Measurements from ENCODE around the gene BACH2.
A peak's percentile ranks its signal among the peaks of the same experiment; 100 is the strongest.

The BACH2 gene

DNA sequence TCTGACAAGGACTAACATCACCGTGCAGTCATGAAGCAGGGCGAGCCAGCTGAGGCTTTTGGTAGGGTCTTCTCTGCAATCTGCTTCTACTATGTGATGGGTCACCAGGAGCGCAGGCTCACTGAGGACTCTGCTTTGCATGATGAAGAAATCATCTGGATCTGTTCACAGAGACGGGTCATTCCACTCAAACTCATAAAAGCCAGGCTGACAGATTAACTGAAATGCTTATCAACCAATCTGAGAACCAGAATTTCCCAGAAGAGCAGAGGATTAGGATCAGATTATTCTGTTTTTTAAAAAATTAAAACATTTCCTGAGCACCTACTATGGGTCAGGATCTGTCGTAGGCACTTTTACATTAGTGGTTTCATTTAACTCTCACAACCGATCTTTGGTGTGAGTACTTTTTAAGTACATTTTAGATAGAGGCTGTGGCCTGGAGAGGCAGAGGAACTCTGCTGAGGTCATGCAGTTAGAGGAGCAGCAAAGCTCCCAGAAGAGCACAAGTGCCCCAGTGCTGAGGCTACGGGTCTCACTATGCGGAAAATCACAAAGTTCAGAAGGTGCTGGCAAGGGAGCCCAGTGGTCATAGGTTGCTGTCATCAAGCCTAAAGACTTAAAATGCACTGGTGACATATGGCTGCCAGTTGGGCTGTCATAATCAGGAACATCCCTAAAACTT, 109.1 kb downstream of the BACH2 start:
- H3K79me2 ChIP-seq (ENCODE audit: insufficient read depth, low read length): peaks cover 40% of the 10 kb centered on the region; the same call in 1 of the 2 replicates
- H3K36me3 ChIP-seq (ENCODE audit: low read length): no peaks in the 10 kb centered on the region
- TF ChIP-seq EZH2phosphoT487 (conservative IDR thresholded peaks at IDR 0.05; ENCODE audit: low read length): no peak
- TF ChIP-seq, protein P1, sequence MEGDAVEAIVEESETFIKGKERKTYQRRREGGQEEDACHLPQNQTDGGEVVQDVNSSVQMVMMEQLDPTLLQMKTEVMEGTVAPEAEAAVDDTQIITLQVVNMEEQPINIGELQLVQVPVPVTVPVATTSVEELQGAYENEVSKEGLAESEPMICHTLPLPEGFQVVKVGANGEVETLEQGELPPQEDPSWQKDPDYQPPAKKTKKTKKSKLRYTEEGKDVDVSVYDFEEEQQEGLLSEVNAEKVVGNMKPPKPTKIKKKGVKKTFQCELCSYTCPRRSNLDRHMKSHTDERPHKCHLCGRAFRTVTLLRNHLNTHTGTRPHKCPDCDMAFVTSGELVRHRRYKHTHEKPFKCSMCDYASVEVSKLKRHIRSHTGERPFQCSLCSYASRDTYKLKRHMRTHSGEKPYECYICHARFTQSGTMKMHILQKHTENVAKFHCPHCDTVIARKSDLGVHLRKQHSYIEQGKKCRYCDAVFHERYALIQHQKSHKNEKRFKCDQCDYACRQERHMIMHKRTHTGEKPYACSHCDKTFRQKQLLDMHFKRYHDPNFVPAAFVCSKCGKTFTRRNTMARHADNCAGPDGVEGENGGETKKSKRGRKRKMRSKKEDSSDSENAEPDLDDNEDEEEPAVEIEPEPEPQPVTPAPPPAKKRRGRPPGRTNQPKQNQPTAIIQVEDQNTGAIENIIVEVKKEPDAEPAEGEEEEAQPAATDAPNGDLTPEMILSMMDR (IDR thresholded peaks at IDR 0.05; ENCODE audit: insufficient read depth, low read length, poor library complexity, severe bottlenecking): no peak
- no peaks in the 10 kb centered on the region for H3K9me3 ChIP-seq (ENCODE audit: insufficient read depth, low read length)
- peak overlapping the region; percentile 39 for H3K9ac ChIP-seq (ENCODE audit: low read length)
- peak overlapping the region; percentile 36 for H3K4me3 ChIP-seq (ENCODE audit: insufficient read depth, low read length, poor library complexity, severe bottlenecking)
- H3F3A ChIP-seq (ENCODE audit: insufficient read depth): peaks cover 39% of the 10 kb centered on the region; the same call in 1 of the 2 replicates
- H3K9me2 ChIP-seq (replicated peaks; ENCODE audit: insufficient read depth, low read length): no peaks in the 10 kb centered on the region
- no peaks in the 10 kb centered on the region for H4K20me1 ChIP-seq (ENCODE audit: low read depth, low read length)
- H3K27me3 ChIP-seq (ENCODE audit: low read length): no peaks in the 10 kb centered on the region
- peak overlapping the region; percentile 75 for H3K4me2 ChIP-seq (ENCODE audit: low read depth, low read length, poor library complexity, severe bottlenecking)
- H3K27ac ChIP-seq (ENCODE audit: low read depth, low read length): peak overlapping the region; percentile 65
- H2AFZ ChIP-seq (ENCODE audit: low read depth, low read length, severe bottlenecking): peak overlapping the region; percentile 10

DNA sequence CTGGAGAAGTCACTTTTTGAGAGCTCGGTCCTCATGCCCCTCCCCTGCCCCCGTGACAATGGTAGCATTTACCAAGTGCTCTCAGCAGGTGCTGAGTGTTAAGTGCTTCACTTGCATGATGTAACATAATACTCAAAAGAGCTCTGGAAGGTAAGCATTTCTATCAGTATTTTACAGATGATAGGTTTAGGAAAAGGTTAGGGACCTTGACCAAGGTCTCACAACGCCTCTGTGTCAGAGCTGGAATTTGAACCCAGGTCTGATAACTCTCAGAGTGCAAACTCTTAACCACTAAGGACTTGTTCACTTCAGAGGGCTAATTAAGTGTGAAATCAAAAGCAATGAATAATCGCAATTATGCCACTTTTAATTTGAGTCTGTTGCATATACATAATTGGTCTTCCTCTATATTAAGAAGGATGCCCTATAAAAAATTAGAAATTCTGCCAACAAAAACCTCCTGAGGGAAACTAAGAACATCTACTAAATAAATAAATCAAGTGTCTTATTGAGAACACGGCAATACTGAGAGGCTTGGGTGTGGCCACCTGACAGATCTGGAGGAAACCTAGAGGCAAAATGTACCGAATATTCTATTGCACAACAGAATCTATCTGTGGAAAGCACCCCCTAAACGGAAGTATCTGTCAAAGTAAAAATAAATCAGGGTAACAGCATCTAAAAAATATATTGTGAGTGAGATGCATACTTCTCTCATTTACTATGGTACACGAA, 109.8 kb downstream of the BACH2 start:
- Histone ChIP-seq H3K9ac (ENCODE audit: low read length) (peak overlapping the region; percentile 39), H3K9me3 (ENCODE audit: insufficient read depth, low read length) (no peaks in the 10 kb centered on the region), H2AFZ (ENCODE audit: low read depth, low read length, severe bottlenecking) (peak overlapping the region; percentile 10), H3K27me3 (ENCODE audit: low read length) (no peaks in the 10 kb centered on the region), H3K9me2 (replicated peaks; ENCODE audit: insufficient read depth, low read length) (no peaks in the 10 kb centered on the region), H3K36me3 (ENCODE audit: low read length) (no peaks in the 10 kb centered on the region), H4K20me1 (ENCODE audit: low read depth, low read length) (no peaks in the 10 kb centered on the region), H3K4me2 (ENCODE audit: low read depth, low read length, poor library complexity, severe bottlenecking) (peak overlapping the region; percentile 75), H3K4me3 (ENCODE audit: insufficient read depth, low read length, poor library complexity, severe bottlenecking) (peak overlapping the region; percentile 36), H3K27ac (ENCODE audit: low read depth, low read length) (peak overlapping the region; percentile 65), H3K79me2 (ENCODE audit: insufficient read depth, low read length) (peaks cover 33% of the 10 kb centered on the region; the same call in 1 of the 2 replicates), H3F3A (ENCODE audit: insufficient read depth) (peaks cover 35% of the 10 kb centered on the region; the same call in 1 of the 2 replicates)
- TF ChIP-seq EZH2phosphoT487 (conservative IDR thresholded peaks at IDR 0.05; ENCODE audit: low read length): no peak

DNA sequence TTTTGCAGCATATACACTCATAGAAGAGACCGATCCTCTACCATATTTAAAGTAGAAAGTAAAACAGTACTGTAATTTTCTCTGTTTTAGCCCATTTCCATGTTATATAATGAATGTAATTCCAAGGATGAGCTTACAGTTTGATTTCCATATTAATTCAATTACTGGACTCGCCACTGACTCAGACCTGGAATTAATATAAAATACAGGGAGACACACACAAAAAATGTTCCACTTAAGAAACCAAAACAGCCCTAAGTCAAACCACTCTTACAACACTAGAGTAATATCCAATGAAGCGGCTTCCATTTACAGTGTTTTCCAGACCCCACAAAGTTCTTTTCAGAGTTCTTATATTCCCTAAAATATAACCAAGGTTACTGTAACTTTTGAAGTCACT, 110.6 kb downstream of the BACH2 start:
- Histone ChIP-seq H3K27me3 (ENCODE audit: low read length) (no peaks in the 10 kb centered on the region), H3F3A (ENCODE audit: insufficient read depth) (peaks cover 27% of the 10 kb centered on the region; the same call in 1 of the 2 replicates), H2AFZ (ENCODE audit: low read depth, low read length, severe bottlenecking) (no peak overlapping the region), H3K9ac (ENCODE audit: low read length) (no peak overlapping the region), H3K79me2 (ENCODE audit: insufficient read depth, low read length) (peaks cover 29% of the 10 kb centered on the region; the same call in 1 of the 2 replicates), H3K4me3 (ENCODE audit: insufficient read depth, low read length, poor library complexity, severe bottlenecking) (no peak overlapping the region), H3K27ac (ENCODE audit: low read depth, low read length) (no peak overlapping the region), H3K9me3 (ENCODE audit: insufficient read depth, low read length) (no peaks in the 10 kb centered on the region), H4K20me1 (ENCODE audit: low read depth, low read length) (no peaks in the 10 kb centered on the region), H3K36me3 (ENCODE audit: low read length) (no peaks in the 10 kb centered on the region), H3K9me2 (replicated peaks; ENCODE audit: insufficient read depth, low read length) (no peaks in the 10 kb centered on the region), H3K4me2 (ENCODE audit: low read depth, low read length, poor library complexity, severe bottlenecking) (peak overlapping the region; percentile 8)
- no peak for TF ChIP-seq EZH2phosphoT487 (conservative IDR thresholded peaks at IDR 0.05; ENCODE audit: low read length)
- TF ChIP-seq, protein P1 (IDR thresholded peaks at IDR 0.05; ENCODE audit: insufficient read depth, low read length, poor library complexity, severe bottlenecking): no peak
